Measurements from ENCODE around the gene MRPL23. TPM values are rescaled to one million over a fixed set of nuclear protein-coding genes. Genes with fewer than 3 reads are reported as not detected.
"Not testable (repeated sequence)": the region's sequence is repeated elsewhere in the genome, so short reads cannot be mapped to it uniquely, and the experiment has no call there.

The MRPL23 gene
- polyA plus RNA-seq, 3 donors, result 48.7 to 71.6 (median 52.2) TPM

GRCh38 chr11:1939788-1940187, 7.3 kb upstream of the MRPL23 start:
- not testable (repeated sequence) for DNase-seq (ENCODE audit: extremely low read depth in 1 of 11, low read depth in 9 of 11, low spot score in 4 of 11)

- no peak for DNase-seq (ENCODE audit: extremely low read depth in 1 of 11, low read depth in 9 of 11, low spot score in 4 of 11)
Measured at GRCh38 chr11:1942558-1943260, 4.4 kb upstream of the MRPL23 start.

- no peak for DNase-seq (ENCODE audit: extremely low read depth in 1 of 11, low read depth in 9 of 11, low spot score in 4 of 11)
Measured at GRCh38 chr11:1943576-1943975, 3.6 kb upstream of the MRPL23 start.

- no peak for DNase-seq (ENCODE audit: extremely low read depth in 1 of 11, low read depth in 9 of 11, low spot score in 4 of 11)
Measured at GRCh38 chr11:1943977-1944376, 3.2 kb upstream of the MRPL23 start.

GRCh38 chr11:1947592-1948237, 583 bp downstream of the MRPL23 start:
- DNase-seq (ENCODE audit: extremely low read depth in 1 of 11, low read depth in 9 of 11, low spot score in 4 of 11), result no peak

- no peak for DNase-seq (ENCODE audit: extremely low read depth in 1 of 11, low read depth in 9 of 11, low spot score in 4 of 11)
Measured at GRCh38 chr11:1948389-1948788, 1.3 kb downstream of the MRPL23 start.

GRCh38 chr11:1949302-1949701, 2.2 kb downstream of the MRPL23 start:
- no peak for DNase-seq (ENCODE audit: extremely low read depth in 1 of 11, low read depth in 9 of 11, low spot score in 4 of 11)

- DNase-seq (ENCODE audit: extremely low read depth in 1 of 11, low read depth in 9 of 11, low spot score in 4 of 11), result no peak
Measured at GRCh38 chr11:1949922-1950321, 2.8 kb downstream of the MRPL23 start.

GRCh38 chr11:1952806-1953482, 5.8 kb downstream of the MRPL23 start:
- DNase-seq (ENCODE audit: extremely low read depth in 1 of 11, low read depth in 9 of 11, low spot score in 4 of 11), result no peak

GRCh38 chr11:1953489-1954266, 6.5 kb downstream of the MRPL23 start:
- DNase-seq (ENCODE audit: extremely low read depth in 1 of 11, low read depth in 9 of 11, low spot score in 4 of 11), result no peak

GRCh38 chr11:1958367-1958766, 11.2 kb downstream of the MRPL23 start:
- DNase-seq (ENCODE audit: extremely low read depth in 1 of 11, low read depth in 9 of 11, low spot score in 4 of 11), result no peak

GRCh38 chr11:1959786-1960185, 12.7 kb downstream of the MRPL23 start:
- DNase-seq (ENCODE audit: extremely low read depth in 1 of 11, low read depth in 9 of 11, low spot score in 4 of 11), result no peak

GRCh38 chr11:1963864-1964263, 16.7 kb downstream of the MRPL23 start:
- no peak for DNase-seq (ENCODE audit: extremely low read depth in 1 of 11, low read depth in 9 of 11, low spot score in 4 of 11)

GRCh38 chr11:1964348-1964747, 17.2 kb downstream of the MRPL23 start:
- DNase-seq (ENCODE audit: extremely low read depth in 1 of 11, low read depth in 9 of 11, low spot score in 4 of 11), result no peak

- no peak for DNase-seq (ENCODE audit: extremely low read depth in 1 of 11, low read depth in 9 of 11, low spot score in 4 of 11)
Measured at GRCh38 chr11:1964955-1965354, 17.8 kb downstream of the MRPL23 start.

- no peak for DNase-seq (ENCODE audit: extremely low read depth in 1 of 11, low read depth in 9 of 11, low spot score in 4 of 11)
Measured at GRCh38 chr11:1966531-1966930, 19.4 kb downstream of the MRPL23 start.

- no peak for DNase-seq (ENCODE audit: extremely low read depth in 1 of 11, low read depth in 9 of 11, low spot score in 4 of 11)
Measured at GRCh38 chr11:1967641-1968225, 20.6 kb downstream of the MRPL23 start.

- no peak for DNase-seq (ENCODE audit: extremely low read depth in 1 of 11, low read depth in 9 of 11, low spot score in 4 of 11)
Measured at GRCh38 chr11:1968454-1969002, 21.4 kb downstream of the MRPL23 start.

- DNase-seq (ENCODE audit: extremely low read depth in 1 of 11, low read depth in 9 of 11, low spot score in 4 of 11), result no peak
Measured at GRCh38 chr11:1969035-1969434, 21.9 kb downstream of the MRPL23 start.
